Activated CD4-positive, alpha-beta memory T cell treated with anti-CD3 and anti-CD28 coated beads, Interleukin-2, amount 10 ng/mL, durations not matched to agents 7 days and 5 days (primary cell): ENCODE data around the gene RFX7. TPM values are rescaled to one million over a fixed set of nuclear protein-coding genes. Genes with fewer than 3 reads are reported as not detected.

Source experiments
- CTCF ChIA-PET: fragments of 350-600 bp; sonication (Branson Sonifier 250); formaldehyde crosslinking; loops from one replicate; lab custom pipeline; 2021; ENCODE audit warnings: antibody characterized with exemption, inconsistent platforms; lab: Charles Lee
- POLR2A ChIA-PET: fragments of 350-600 bp; sonication (Branson Sonifier 250); formaldehyde crosslinking; loops from one replicate; lab custom pipeline; 2021; ENCODE audit warnings: antibody characterized with exemption; lab: Charles Lee
- DNase-seq: peaks from one replicate; pipeline ENCODE4 v3.0.0-alpha.2; 2020
- H3K27ac Mint-ChIP-seq: one replicate; pipeline ENCODE4 v1.8.0; 2021; ENCODE audit warnings: mild to moderate bottlenecking, mixed read lengths
- H3K27me3 Mint-ChIP-seq: one replicate; pipeline ENCODE4 v1.8.0; 2021; ENCODE audit warnings: mixed read lengths
- H3K36me3 Mint-ChIP-seq: one replicate; pipeline ENCODE4 v1.8.0; 2021; ENCODE audit warnings: low read depth, mixed read lengths
- H3K4me1 Mint-ChIP-seq: one replicate; pipeline ENCODE4 v1.8.0; 2021; ENCODE audit warnings: mixed read lengths
- H3K4me3 Mint-ChIP-seq: one replicate; pipeline ENCODE4 v1.8.0; 2021; ENCODE audit warnings: mild to moderate bottlenecking, mixed read lengths
- H3K9me3 Mint-ChIP-seq: one replicate; pipeline ENCODE4 v1.8.0; 2021; ENCODE audit warnings: mixed read lengths
- total RNA-seq, 2 experiments: library from RNA; stranded (reverse); gene quantifications; one replicate each; pipeline ENCODE4 v1.2.3, GENCODE V29; 2021

Gene RFX7
- total RNA-seq, 2 experiments from 2014 or later = 38.4 to 41.0 TPM

DNA sequence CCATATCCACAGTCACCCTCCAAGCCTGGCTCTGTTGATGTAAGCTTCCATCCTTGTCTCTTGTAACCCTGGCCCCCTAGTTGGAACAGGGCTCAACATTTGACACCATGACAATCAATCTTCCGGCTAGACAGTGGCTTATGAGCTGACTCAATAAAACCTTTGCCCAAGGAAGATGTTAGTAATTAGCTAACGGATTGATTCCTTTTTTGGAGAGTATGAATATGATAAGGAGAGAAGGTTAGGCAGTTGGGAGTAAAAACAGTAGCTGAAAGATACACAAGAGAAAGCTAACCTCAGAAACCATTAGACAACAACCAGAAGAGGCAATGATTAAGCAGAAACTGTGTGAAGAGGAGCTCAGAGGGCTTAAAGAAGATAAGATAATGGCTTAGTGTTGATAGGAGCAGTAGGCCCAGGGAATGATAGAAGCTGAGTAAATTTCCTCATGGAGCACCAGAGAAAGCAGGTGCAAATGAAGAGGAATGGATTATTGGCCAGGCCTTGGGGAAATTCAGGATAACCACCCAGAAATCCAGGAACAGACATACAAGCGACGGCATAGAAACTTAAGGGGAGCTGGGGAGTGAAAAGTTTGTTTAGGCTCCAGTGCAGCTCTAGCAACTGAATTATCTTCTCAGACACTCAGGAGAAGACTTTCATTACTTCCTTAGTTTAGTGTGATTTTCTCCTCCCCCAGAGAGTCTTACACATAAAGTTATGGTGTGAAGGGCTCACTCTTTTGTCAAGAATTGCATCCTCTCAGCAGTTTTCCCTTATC lies 7.8 kb upstream of the RFX7 start:
- ChIA-PET POLR2A (no interaction called here), CTCF (interaction anchor here (0.7 to 1.5 kb wide), 2 partner anchors 8 to 436 kb away, joined by 3 to 5 read pairs; no protein-coding TSS in a partner anchor)
- H3K4me3 Mint-ChIP-seq = no peak overlapping the region
- H3K9me3 Mint-ChIP-seq = no peaks in the 10 kb centered on the region
- no peak overlapping the region for H3K27ac Mint-ChIP-seq
- H3K4me1 Mint-ChIP-seq = no peaks in the 10 kb centered on the region
- no peaks in the 10 kb centered on the region for H3K36me3 Mint-ChIP-seq
- H3K27me3 Mint-ChIP-seq = peaks cover 25% of the 10 kb centered on the region
- no peak for DNase-seq

DNA sequence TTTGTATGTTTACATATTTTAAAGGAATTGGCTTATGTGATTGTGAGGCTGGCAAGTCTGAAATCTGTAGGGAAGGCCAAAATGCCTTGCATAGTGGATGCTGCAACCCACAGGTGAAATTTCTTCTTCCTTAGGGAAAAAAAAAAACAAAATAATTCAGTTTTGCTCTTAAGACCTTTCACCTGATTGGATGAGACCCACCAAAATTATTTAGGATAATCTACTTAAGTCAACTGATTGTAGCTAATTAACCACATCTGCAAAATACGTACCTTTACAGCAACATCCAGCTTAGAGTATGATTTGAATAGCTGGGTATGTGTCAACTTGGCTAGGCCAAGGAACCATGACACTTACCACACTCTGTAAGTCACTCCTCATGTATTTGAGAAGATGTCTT lies 6.9 kb upstream of the RFX7 start:
- H3K9me3 Mint-ChIP-seq = no peaks in the 10 kb centered on the region
- peaks cover 20% of the 10 kb centered on the region for H3K27me3 Mint-ChIP-seq
- no peaks in the 10 kb centered on the region for H3K36me3 Mint-ChIP-seq
- DNase-seq = no peak
- peaks cover 8% of the 10 kb centered on the region for H3K4me1 Mint-ChIP-seq
- H3K27ac Mint-ChIP-seq = no peak overlapping the region
- POLR2A ChIA-PET = no interaction called here
- CTCF ChIA-PET = interaction anchor here (1.5 to 2.8 kb wide), 2 partner anchors 9 to 179 kb away, joined by 5 to 12 read pairs; no protein-coding TSS in a partner anchor
- H3K4me3 Mint-ChIP-seq = no peak overlapping the region

GRCh38 chr15:56249092-56249491 lies 5.4 kb upstream of the RFX7 start:
- Mint-ChIP-seq H3K27me3 (peaks cover 15% of the 10 kb centered on the region), H3K4me1 (peaks cover 22% of the 10 kb centered on the region), H3K27ac (no peak overlapping the region), H3K9me3 (no peaks in the 10 kb centered on the region), H3K4me3 (no peak overlapping the region), H3K36me3 (no peaks in the 10 kb centered on the region)
- CTCF ChIA-PET = interaction anchor here (0.6 to 2.8 kb wide), 5 partner anchors 82 to 231 kb away, joined by 3 to 12 read pairs (median 3); no protein-coding TSS in a partner anchor
- POLR2A ChIA-PET = no interaction called here
- DNase-seq = no peak

DNA sequence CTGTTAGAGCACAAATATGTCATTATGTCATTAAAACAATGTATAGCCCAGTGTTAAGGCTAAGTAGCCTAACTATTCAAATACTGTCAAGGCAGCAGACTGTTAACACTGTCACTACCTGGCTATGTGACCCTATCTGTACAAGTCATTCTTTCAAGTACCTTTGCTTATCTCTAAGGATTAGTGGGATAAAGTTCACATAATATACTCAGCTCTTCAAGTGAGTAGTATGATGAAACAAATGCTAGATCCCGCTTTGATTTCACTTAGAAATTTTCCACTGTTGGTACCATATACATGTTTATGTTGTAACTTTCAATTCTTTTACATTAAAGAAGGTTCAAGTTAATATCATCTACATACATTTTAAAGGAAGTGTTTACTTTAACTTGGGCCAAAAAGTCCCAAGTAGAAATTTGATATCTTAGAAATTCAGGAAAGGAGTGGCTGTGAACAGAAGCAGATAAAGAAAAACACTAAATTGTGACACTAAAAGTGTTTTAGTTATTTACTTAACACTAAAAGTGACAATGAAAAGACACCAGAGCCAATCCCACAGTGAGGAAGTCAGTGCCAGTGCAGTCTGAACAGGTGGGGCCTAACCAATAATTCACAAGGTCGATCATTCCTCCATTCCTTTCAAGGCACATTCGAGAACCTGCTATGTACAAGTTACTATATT lies 4.8 kb upstream of the RFX7 start:
- peaks cover 24% of the 10 kb centered on the region for H3K4me1 Mint-ChIP-seq
- no peak for DNase-seq
- H3K9me3 Mint-ChIP-seq = no peaks in the 10 kb centered on the region
- ChIA-PET CTCF (interaction anchor here (0.6 to 2.8 kb wide), 6 partner anchors 44 to 230 kb away, joined by 3 to 12 read pairs (median 3); no protein-coding TSS in a partner anchor), POLR2A (no interaction called here)
- H3K27me3 Mint-ChIP-seq = peaks cover 9% of the 10 kb centered on the region
- H3K4me3 Mint-ChIP-seq = no peak overlapping the region
- no peaks in the 10 kb centered on the region for H3K36me3 Mint-ChIP-seq
- H3K27ac Mint-ChIP-seq = no peak overlapping the region

GRCh38 chr15:56247266-56247665 lies 3.6 kb upstream of the RFX7 start:
- Mint-ChIP-seq H3K4me3 (no peak overlapping the region), H3K27me3 (peaks cover 4% of the 10 kb centered on the region), H3K36me3 (peaks cover 3% of the 10 kb centered on the region), H3K9me3 (no peaks in the 10 kb centered on the region), H3K27ac (no peak overlapping the region), H3K4me1 (peaks cover 26% of the 10 kb centered on the region)
- ChIA-PET CTCF (interaction anchor here (0.6 to 1.0 kb wide), 2 partner anchors 43 to 48 kb away, joined by 3 read pairs; no protein-coding TSS in a partner anchor), POLR2A (no interaction called here)
- DNase-seq = no peak

DNA sequence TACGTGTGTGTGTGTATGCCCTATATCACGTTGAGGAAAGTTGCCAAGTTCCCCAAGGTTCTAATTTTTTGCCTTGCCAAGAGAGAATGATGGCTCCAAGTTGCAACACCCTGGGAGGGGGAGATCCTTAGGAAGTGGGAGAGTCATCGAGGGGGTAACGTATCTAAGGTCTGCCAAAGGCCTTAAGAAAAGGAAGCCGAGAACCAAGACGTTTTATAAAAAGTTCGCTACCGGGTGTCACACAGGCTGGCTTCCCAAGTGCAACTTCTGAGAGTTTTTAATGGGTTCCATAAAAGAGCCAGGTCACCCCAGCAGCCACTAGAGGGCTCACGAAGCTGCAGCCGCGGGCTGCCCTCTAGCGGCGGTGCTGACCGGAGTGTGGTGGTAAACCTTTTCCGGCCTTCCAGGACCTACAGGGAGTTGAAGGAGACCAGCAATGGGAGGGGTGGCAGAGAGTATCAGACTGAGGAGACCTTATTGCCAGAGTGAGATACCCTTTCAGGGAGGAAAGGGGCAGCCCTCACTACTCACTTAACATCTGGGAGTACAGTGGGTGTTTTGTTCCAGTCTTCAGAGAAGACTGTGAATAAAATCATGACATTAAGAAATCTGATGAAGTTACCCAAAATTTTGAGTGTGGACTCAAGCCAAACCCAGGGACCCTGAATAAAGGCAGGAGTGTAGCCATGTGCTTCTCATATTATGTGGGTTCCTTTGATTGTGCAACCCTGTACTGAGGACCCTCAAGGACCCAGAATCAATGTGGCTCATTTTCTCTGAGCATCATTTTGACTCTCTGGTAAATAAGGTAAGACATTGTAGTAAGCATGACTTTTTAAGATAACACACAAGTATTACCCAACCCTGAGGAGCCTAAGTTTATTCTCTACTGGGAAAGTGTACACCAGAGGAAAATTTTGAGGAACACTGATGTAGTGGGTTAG lies 2.5 kb upstream of the RFX7 start:
- Mint-ChIP-seq H3K27me3 (peaks cover 2% of the 10 kb centered on the region), H3K4me3 (peak overlapping the region; percentile 99), H3K4me1 (peaks cover 32% of the 10 kb centered on the region), H3K27ac (peak overlapping the region; percentile 91), H3K9me3 (no peaks in the 10 kb centered on the region), H3K36me3 (peaks cover 7% of the 10 kb centered on the region)
- DNase-seq = peak; percentile 90
- ChIA-PET CTCF (interaction anchor here (0.5 to 2.3 kb wide), 13 partner anchors 9 to 1034 kb away, joined by 3 to 18 read pairs (median 4); partner anchors contain the start of gene NEDD4), POLR2A (interaction anchor here (0.6 to 2.4 kb wide), 7 partner anchors 10 to 1460 kb away, joined by 3 to 12 read pairs (median 3); partner anchors contain the start of gene POLR2M)

DNA sequence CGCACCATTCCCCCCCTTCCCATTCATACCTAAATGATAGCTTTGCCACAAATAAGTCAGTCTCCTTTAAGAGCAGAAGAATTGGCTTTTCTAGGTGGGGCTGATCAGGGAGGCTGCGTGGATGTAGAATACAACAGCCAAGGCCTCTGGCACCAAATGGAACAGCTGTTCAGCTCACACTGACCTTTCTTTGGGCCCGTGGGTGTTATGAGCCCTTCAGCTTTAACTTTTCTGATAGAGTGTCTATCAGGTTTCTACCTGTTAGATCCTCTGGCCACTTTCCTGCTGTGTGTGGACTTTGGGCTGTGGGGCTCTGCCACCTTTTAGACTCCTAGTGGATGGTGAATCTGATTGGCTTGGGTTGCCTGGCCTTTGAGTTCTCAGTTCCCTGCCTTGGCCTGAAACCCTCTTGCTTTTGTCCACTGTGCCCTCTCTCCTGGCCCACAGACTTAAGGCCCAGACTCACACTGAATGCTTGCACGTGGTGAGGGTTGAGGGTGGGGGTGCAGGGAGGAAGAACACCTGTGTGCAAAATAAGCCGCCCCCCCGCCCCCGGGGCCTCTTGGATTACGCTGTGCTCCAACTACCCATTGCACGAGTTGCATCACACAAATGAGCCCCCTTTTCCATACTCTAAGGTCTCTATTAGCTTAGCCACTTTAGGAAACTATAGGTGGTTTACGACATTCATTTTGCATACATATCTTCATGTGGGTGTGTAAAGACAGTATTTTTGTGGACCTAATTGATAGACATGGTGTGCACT lies 1.3 kb upstream of the RFX7 start:
- CTCF ChIA-PET = interaction anchor here (0.7 to 2.3 kb wide), 15 partner anchors 7 to 1462 kb away, joined by 3 to 18 read pairs (median 4); partner anchors contain the start of genes NEDD4 and POLR2M
- peak overlapping the region; percentile 99 for H3K4me3 Mint-ChIP-seq

GRCh38 chr15:56244038-56244810 lies 545 bp upstream of the RFX7 start:
- H3K36me3 Mint-ChIP-seq = peaks cover 15% of the 10 kb centered on the region
- peak overlapping the region; percentile 91 for H3K27ac Mint-ChIP-seq
- peak; percentile 36 for DNase-seq
- no peaks in the 10 kb centered on the region for H3K27me3 Mint-ChIP-seq
- no peaks in the 10 kb centered on the region for H3K9me3 Mint-ChIP-seq
- H3K4me1 Mint-ChIP-seq = peaks cover 43% of the 10 kb centered on the region
- H3K4me3 Mint-ChIP-seq = peak overlapping the region; percentile 99
- ChIA-PET POLR2A (interaction anchor here (0.9 to 2.4 kb wide), 7 partner anchors 8 to 1463 kb away, joined by 3 to 12 read pairs (median 4); partner anchors contain the start of gene TCF12), CTCF (interaction anchor here (0.7 to 2.3 kb wide), 7 partner anchors 11 to 1463 kb away, joined by 3 to 18 read pairs (median 4); partner anchors contain the start of genes NEDD4 and POLR2M)

More for the DNA sequence above, 1.3 kb upstream of the RFX7 start:
- peak overlapping the region; percentile 91 for H3K27ac Mint-ChIP-seq
- H3K4me1 Mint-ChIP-seq = peaks cover 38% of the 10 kb centered on the region
- peaks cover 8% of the 10 kb centered on the region for H3K36me3 Mint-ChIP-seq
- H3K9me3 Mint-ChIP-seq = no peaks in the 10 kb centered on the region
- POLR2A ChIA-PET = interaction anchor here (0.7 to 2.4 kb wide), 11 partner anchors 9 to 1462 kb away, joined by 3 to 12 read pairs (median 3); partner anchors contain the start of gene TCF12
- no peaks in the 10 kb centered on the region for H3K27me3 Mint-ChIP-seq
- DNase-seq = peak; percentile 40

GRCh38 chr15:56242576-56243162 lies 1.0 kb downstream of the RFX7 start:
- H3K36me3 Mint-ChIP-seq = peaks cover 25% of the 10 kb centered on the region
- H3K9me3 Mint-ChIP-seq = no peaks in the 10 kb centered on the region
- POLR2A ChIA-PET = no interaction called here
- H3K27ac Mint-ChIP-seq = peak overlapping the region; percentile 94
- H3K4me1 Mint-ChIP-seq = peaks cover 46% of the 10 kb centered on the region
- H3K27me3 Mint-ChIP-seq = no peaks in the 10 kb centered on the region
- peak; percentile 35 for DNase-seq
- H3K4me3 Mint-ChIP-seq = peak overlapping the region; percentile 99
- CTCF ChIA-PET = interaction anchor here (0.7 to 1.3 kb wide), 3 partner anchors 75 to 249 kb away, joined by 3 read pairs; no protein-coding TSS in a partner anchor

GRCh38 chr15:56241374-56242105 lies 2.1 kb downstream of the RFX7 start:
- H3K27ac Mint-ChIP-seq = peak overlapping the region; percentile 78
- POLR2A ChIA-PET = no interaction called here
- H3K4me3 Mint-ChIP-seq = peak overlapping the region; percentile 99
- CTCF ChIA-PET = no interaction called here
- no peaks in the 10 kb centered on the region for H3K9me3 Mint-ChIP-seq
- peaks cover 49% of the 10 kb centered on the region for H3K4me1 Mint-ChIP-seq
- H3K36me3 Mint-ChIP-seq = peaks cover 33% of the 10 kb centered on the region
- no peaks in the 10 kb centered on the region for H3K27me3 Mint-ChIP-seq
- no peak for DNase-seq
